H1 (cell line): ENCODE measurements around the gene GABRG3. TPM values are rescaled to one million over a fixed set of nuclear protein-coding genes. Genes with fewer than 3 reads are reported as not detected.

Source experiments
- CTCF ChIA-PET: fragments of 300-600 bp; sonication (Branson Sonifier 250); formaldehyde crosslinking; loops from one replicate; lab custom pipeline; 2021; ENCODE audit not compliant: partially characterized antibody; lab: Charles Lee
- POLR2A ChIA-PET: fragments of 300-600 bp; sonication (Branson Sonifier 250); formaldehyde crosslinking; loops from one replicate; lab custom pipeline; 2021; ENCODE audit warnings: inconsistent platforms; ENCODE audit not compliant: partially characterized antibody; lab: Charles Lee
- DNase-seq, 2 experiments: peaks; one replicate each; pipeline versions ENCODE4 v3.0.0 to v3.0.0-alpha.2; 2010 to 2022; ENCODE audit warnings: low spot score in 2 of 2, low read depth in 1 of 2, mixed read lengths in 1 of 2
- FAIRE-seq: peaks from 2 replicates; lab custom pipeline; 2011; peaks lifted over from hg19 to GRCh38; lab: Jason Lieb, UNC
- H2AFZ ChIP-seq: 2 replicates; pipeline ENCODE4 v1.8.1; 2012; ENCODE audit warnings: low read length, inconsistent platforms
- H2AK5ac ChIP-seq: 2 replicates; pipeline ENCODE4 v1.6.1; 2013; ENCODE audit warnings: low read depth, low read length
- H2BK120ac ChIP-seq: replicated peaks from 2 replicates; pipeline ENCODE3; 2013; ENCODE audit warnings: low read depth, low read length, inconsistent platforms
- H2BK12ac ChIP-seq: 2 replicates; pipeline ENCODE4 v1.6.1; 2013; ENCODE audit warnings: low read depth, low read length
- H2BK15ac ChIP-seq: 2 replicates; pipeline ENCODE4 v1.6.1; 2013; ENCODE audit warnings: low read length
- H2BK20ac ChIP-seq: 2 replicates; pipeline ENCODE4 v1.6.1; 2013; ENCODE audit warnings: low read length
- H2BK5ac ChIP-seq: 2 replicates; pipeline ENCODE4 v1.6.1; 2013; ENCODE audit warnings: low read depth, low read length
- H3K14ac ChIP-seq: 2 replicates; pipeline ENCODE4 v1.6.1; 2013; ENCODE audit warnings: inconsistent platforms; ENCODE audit not compliant: insufficient read length
- H3K18ac ChIP-seq: 2 replicates; pipeline ENCODE4 v1.6.1; 2013; ENCODE audit warnings: low read length; ENCODE audit errors: extremely low read depth
- H3K23ac ChIP-seq: 2 replicates; pipeline ENCODE4 v1.6.1; 2013; ENCODE audit warnings: inconsistent platforms; ENCODE audit not compliant: insufficient read length
- H3K23me2 ChIP-seq: 2 replicates; pipeline ENCODE4 v1.6.1; 2013; ENCODE audit warnings: low read depth, low read length
- H3K27ac ChIP-seq: 2 replicates; pipeline ENCODE4 v1.6.1; 2011; ENCODE audit warnings: low read depth, low read length, inconsistent platforms
- H3K27me3 ChIP-seq, 4 experiments: replicated peaks in 1 of 4; 1 replicate in 1 of 4; 2 replicates in 3 of 4; pipeline versions ENCODE4 v1.6.1 to v1.8.1; 2011 to 2013; ENCODE audit warnings: low read length in 3 of 4, mild to moderate bottlenecking in 3 of 4, inconsistent platforms in 2 of 4, mixed read lengths in 2 of 4, moderate library complexity in 1 of 4; ENCODE audit not compliant: control insufficient read depth in 3 of 4, insufficient read depth in 3 of 4; ENCODE audit errors: extremely low read depth in 1 of 4
- H3K36me3 ChIP-seq, 4 experiments: 2 replicates each; pipeline versions ENCODE4 v1.6.1 to v1.8.1; 2011 to 2013; ENCODE audit warnings: mild to moderate bottlenecking in 4 of 4, low read length in 3 of 4, moderate library complexity in 2 of 4, control low read depth in 1 of 4, inconsistent platforms in 1 of 4; ENCODE audit not compliant: insufficient read depth in 4 of 4, control insufficient read depth in 2 of 4
- H3K4ac ChIP-seq: replicated peaks from 2 replicates; pipeline ENCODE3; 2013; ENCODE audit warnings: low read length, low read depth, mixed read lengths, inconsistent platforms; ENCODE audit not compliant: insufficient read length
- H3K4me1 ChIP-seq, 4 experiments: replicated peaks in 1 of 4; 1 replicate in 1 of 4; 2 replicates in 3 of 4; pipeline versions ENCODE4 v1.6.1 to v1.8.1; 2011 to 2013; ENCODE audit warnings: low read length in 3 of 4, inconsistent platforms in 2 of 4, mixed read lengths in 1 of 4; ENCODE audit not compliant: insufficient read depth in 4 of 4, control insufficient read depth in 3 of 4
- H3K4me2 ChIP-seq, 2 experiments: 2 replicates each; pipeline versions ENCODE4 v1.6.1 to v1.8.1; 2011 to 2013; ENCODE audit warnings: low read depth in 2 of 2, low read length in 2 of 2, control low read depth in 1 of 2, inconsistent platforms in 1 of 2, mild to moderate bottlenecking in 1 of 2; ENCODE audit not compliant: insufficient read depth in 1 of 2
- H3K4me3 ChIP-seq, 4 experiments: fragments of 200-600, 300-600 bp in 1 of 4; sonication (generic), shearing (Covaris generic), sonication (Bioruptor Twin) in 1 of 4; 2 replicates each; pipeline versions ENCODE4 v1.5.1 to v1.8.1; 2011 to 2016; ENCODE audit warnings: low read length in 4 of 4, low read depth in 3 of 4, control low read depth in 2 of 4, inconsistent platforms in 2 of 4, mild to moderate bottlenecking in 2 of 4, mixed read lengths in 1 of 4, moderate library complexity in 1 of 4; ENCODE audit not compliant: insufficient read depth in 2 of 4; ENCODE audit errors: extremely low read depth in 1 of 4
- H3K56ac ChIP-seq: replicated peaks from 2 replicates; pipeline ENCODE3; 2013; ENCODE audit warnings: low read depth, mild to moderate bottlenecking, mixed read lengths, low read length, inconsistent platforms; ENCODE audit not compliant: insufficient read length
- H3K79me1 ChIP-seq: 2 replicates; pipeline ENCODE4 v1.6.1; 2013; ENCODE audit warnings: low read depth, low read length, control low read depth
- H3K79me2 ChIP-seq, 2 experiments: 2 replicates each; pipeline versions ENCODE4 v1.6.1 to v1.8.1; 2012 to 2013; ENCODE audit warnings: low read length in 2 of 2, mild to moderate bottlenecking in 2 of 2, inconsistent platforms in 1 of 2; ENCODE audit not compliant: insufficient read depth in 2 of 2, control insufficient read depth in 1 of 2
- H3K9ac ChIP-seq, 4 experiments: replicated peaks in 1 of 4; 1 replicate in 1 of 4; 2 replicates in 3 of 4; pipeline versions ENCODE4 v1.6.1 to v1.8.1; 2011 to 2013; ENCODE audit warnings: low read depth in 3 of 4, low read length in 3 of 4, control low read depth in 2 of 4, mild to moderate bottlenecking in 2 of 4, moderate library complexity in 2 of 4, inconsistent platforms in 1 of 4; ENCODE audit errors: extremely low read depth in 1 of 4
- H3K9me3 ChIP-seq, 2 experiments: 2 replicates each; pipeline versions ENCODE4 v1.6.1 to v1.8.1; 2012 to 2013; ENCODE audit warnings: mild to moderate bottlenecking in 2 of 2, moderate library complexity in 2 of 2, control low read depth in 1 of 2, inconsistent platforms in 1 of 2, low read depth in 1 of 2, low read length in 1 of 2, mixed read lengths in 1 of 2; ENCODE audit not compliant: insufficient read depth in 2 of 2
- H4K20me1 ChIP-seq, 2 experiments: replicated peaks in 1 of 2; 2 replicates each; pipeline versions ENCODE3 to v1.8.1; 2011 to 2013; ENCODE audit warnings: inconsistent platforms in 2 of 2, low read length in 2 of 2, mild to moderate bottlenecking in 1 of 2; ENCODE audit not compliant: insufficient read depth in 2 of 2, control insufficient read depth in 1 of 2
- H4K5ac ChIP-seq: 2 replicates; pipeline ENCODE4 v1.6.1; 2013; ENCODE audit warnings: low read length, low read depth, mixed read lengths, inconsistent platforms; ENCODE audit not compliant: insufficient read length
- H4K8ac ChIP-seq: 2 replicates; pipeline ENCODE4 v1.8.0; 2013; ENCODE audit warnings: mild to moderate bottlenecking, moderate library complexity, low read length, inconsistent platforms; ENCODE audit not compliant: insufficient read depth; ENCODE audit errors: extremely low read depth
- H4K91ac ChIP-seq: replicated peaks from 2 replicates; pipeline ENCODE3; 2013; ENCODE audit warnings: low read length, mixed read lengths, inconsistent platforms; ENCODE audit not compliant: insufficient read length
- CTCF ChIP-seq, 3 experiments: IDR thresholded peaks; 1 replicate in 2 of 3; 2 replicates in 1 of 3; pipeline versions ENCODE4 v1.5.1 to v1.6.1; 2011; ENCODE audit warnings: low read length in 3 of 3, mild to moderate bottlenecking in 3 of 3, inconsistent platforms in 2 of 3, low read depth in 1 of 3, moderate library complexity in 1 of 3; ENCODE audit not compliant: insufficient read depth in 1 of 3; ENCODE audit errors: control extremely low read depth in 1 of 3
- KDM1A ChIP-seq: fragments of 200-600, 300-600 bp; sonication (generic); IDR thresholded peaks from 2 replicates; pipeline ENCODE4 v1.7.1; 2016; ENCODE audit warnings: mild to moderate bottlenecking, low read length, borderline replicate concordance
- KDM4A ChIP-seq: IDR thresholded peaks from one replicate; pipeline ENCODE4 v1.7.1; 2012; ENCODE audit warnings: low read depth, mild to moderate bottlenecking, moderate library complexity, low read length, inconsistent platforms; ENCODE audit not compliant: severe bottlenecking
- TAF7 ChIP-seq: optimal IDR thresholded peaks from 2 replicates; pipeline ENCODE3; 2011; ENCODE audit warnings: low read depth, mild to moderate bottlenecking, inconsistent platforms, low read length, moderate library complexity, borderline replicate concordance
- WGBS, 2 experiments: shearing (Covaris generic) in 1 of 2; methylation state at CpG; one replicate each; pipeline versions ENCODE4 v1.1.6 to v1.1.7; 2013 to 2015; ENCODE audit warnings: low lambda C conversion rate in 2 of 2, mixed read lengths in 2 of 2, inconsistent platforms in 1 of 2, low coverage in 1 of 2, missing lambda C conversion rate in 1 of 2; ENCODE audit not compliant: insufficient replicate concordance in 2 of 2, insufficient coverage in 1 of 2, insufficient read length in 1 of 2; ENCODE audit errors: extremely low coverage in 1 of 2, missing lambda C conversion rate in 1 of 2; 5-methylcytosine and 5-hydroxymethylcytosine counted together
- polyA plus RNA-seq, 7 experiments: library from polyadenylated mRNA; depleted of rRNA in 3 of 7; stranded (reverse) in 5 of 7; unstranded in 2 of 7; fragments of >200 nt in 5 of 7; fragments of 200-250 nt in 2 of 7; gene quantifications; 1 replicate in 5 of 7; 2 replicates in 1 of 7; 4 replicates in 1 of 7; pipeline versions ENCODE4 v1.2.1 to v1.2.3, GENCODE V29; 2011 to 2013; ENCODE audit warnings: missing spikeins in 2 of 7, mixed read lengths in 2 of 7
- total RNA-seq: library from RNA; stranded (reverse); fragmentation: NEBNext Ultra II Directional; extraction: Animal tissue kit (Norgen Biotek cat#: 25700); gene quantifications from 2 replicates; pipeline ENCODE4 v1.2.1, GENCODE V29; 2021

The GABRG3 gene
- total and polyA plus RNA-seq, 2 of the 8 experiments (the other 6 are each of a cell fraction or from before 2014, with no cell fraction given): 0.17 to 0.80 TPM

DNA sequence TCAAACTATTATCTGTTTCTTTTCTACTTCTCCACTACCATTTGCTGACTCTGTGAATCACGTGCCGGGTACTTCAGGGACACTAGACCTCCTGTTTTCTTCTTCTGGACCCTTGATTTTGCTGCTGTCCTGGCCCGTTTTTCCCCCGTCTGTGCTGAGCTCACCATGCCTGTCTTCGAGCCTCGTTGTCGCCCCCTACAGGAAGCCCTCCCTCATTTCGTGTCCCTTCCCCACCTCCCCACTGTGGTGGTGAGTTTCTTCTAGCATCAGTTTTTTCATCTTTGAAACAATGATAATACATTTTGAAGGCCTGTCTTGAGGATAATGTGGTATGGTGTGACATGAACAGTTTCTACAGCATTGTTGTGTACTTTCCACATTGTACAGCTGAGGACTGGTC lies 12.8 kb downstream of the GABRG3 start:
- H3K23me2 ChIP-seq: no peaks in the 10 kb centered on the region
- no peaks in the 10 kb centered on the region for H3K4me1 ChIP-seq
- H2AFZ ChIP-seq: no peak overlapping the region
- no peaks in the 10 kb centered on the region for H3K79me2 ChIP-seq
- H3K56ac ChIP-seq: no peak overlapping the region
- no peak for FAIRE-seq
- no peak overlapping the region for H2AK5ac ChIP-seq
- H3K23ac ChIP-seq: no peak overlapping the region
- no peak overlapping the region for H3K4me2 ChIP-seq
- no peak overlapping the region for H4K91ac ChIP-seq
- no peak overlapping the region for H3K27ac ChIP-seq
- TF ChIP-seq KDM4A (no peak), KDM1A (no peak), CTCF (IDR thresholded peaks at IDR 0.05; ENCODE audit: control extremely low read depth in 1 of 3, insufficient read depth in 1 of 3, low read depth in 1 of 3, low read length in 3 of 3) (peak; percentile 40 to 69 (median 66)), TAF7 (no peak)
- TF ChIP-seq, all 59 proteins: peak for 1
- H2BK15ac ChIP-seq: no peak overlapping the region
- DNase-seq: peak in 1 of 2 experiments; percentile 80
- H3K36me3 ChIP-seq: no peaks in the 10 kb centered on the region
- no peak overlapping the region for H3K4ac ChIP-seq
- H3K9me3 ChIP-seq: no peaks in the 10 kb centered on the region
- H3K9ac ChIP-seq: no peak overlapping the region
- H2BK20ac ChIP-seq: no peak overlapping the region
- 82% methylated on average over 8 of the region's 8 CpGs; no CpG with 5 or more reads in 1 of the 2 experiments for WGBS, 2 experiments
- no peak overlapping the region for H3K14ac ChIP-seq
- no peak overlapping the region for H2BK12ac ChIP-seq
- no peak overlapping the region for H4K8ac ChIP-seq
- H2BK120ac ChIP-seq: no peak overlapping the region
- no peaks in the 10 kb centered on the region for H3K27me3 ChIP-seq
- no peak overlapping the region for H3K4me3 ChIP-seq
- ChIA-PET POLR2A (no interaction called here), CTCF (interaction anchor here (0.6 to 8.1 kb wide), 10 partner anchors 12 to 381 kb away, joined by 3 to 74 read pairs (median 3); partner anchors contain the start of gene GABRG3)
- H3K79me1 ChIP-seq: no peaks in the 10 kb centered on the region
- no peak overlapping the region for H3K18ac ChIP-seq
- H4K20me1 ChIP-seq: no peaks in the 10 kb centered on the region
- no peak overlapping the region for H4K5ac ChIP-seq
- H2BK5ac ChIP-seq: no peak overlapping the region
